Measurements from ENCODE around the gene BRI3BP.

GRCh38 chr12:124952295-124952694 is 41.1 kb upstream of the BRI3BP start:
- no peak for TF ChIP-seq CTCF (IDR thresholded peaks at IDR 0.05)
- no peak for TF ChIP-seq POLR2AphosphoS5 (IDR thresholded peaks at IDR 0.05)
- no peak for TF ChIP-seq POLR2A (IDR thresholded peaks at IDR 0.05)
